Activated T-cell treated with anti-CD3 and anti-CD28 coated beads, Interleukin-2, amount 50 U/mL, for 48 hours (primary cell): ENCODE measurements around the gene ATP2B1.

ENCODE experiments used
- DNase-seq, 2 experiments: peaks; one replicate each; pipeline ENCODE4 v3.0.0-alpha.2; 2020

Gene ATP2B1

DNA sequence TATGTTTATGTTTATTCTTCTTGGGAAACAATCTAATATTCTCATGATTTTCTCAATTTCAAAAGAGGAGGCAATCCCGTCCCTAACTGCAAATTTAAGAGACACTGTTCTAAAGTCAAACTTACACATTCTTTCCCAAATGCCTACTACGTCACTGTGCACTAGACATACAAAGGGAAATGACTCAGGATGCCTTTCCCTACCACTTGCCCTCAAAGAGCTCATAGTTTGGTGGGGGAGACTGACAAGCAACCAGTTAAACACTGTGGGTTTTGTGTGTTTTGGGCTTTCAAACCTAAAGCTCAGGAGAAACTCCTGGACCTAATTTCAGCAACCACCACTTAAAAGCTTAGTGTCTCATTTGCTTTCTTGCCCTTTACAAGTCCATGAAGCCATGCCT is 58.4 kb downstream of the ATP2B1 start:
- DNase-seq, result no peak

DNA sequence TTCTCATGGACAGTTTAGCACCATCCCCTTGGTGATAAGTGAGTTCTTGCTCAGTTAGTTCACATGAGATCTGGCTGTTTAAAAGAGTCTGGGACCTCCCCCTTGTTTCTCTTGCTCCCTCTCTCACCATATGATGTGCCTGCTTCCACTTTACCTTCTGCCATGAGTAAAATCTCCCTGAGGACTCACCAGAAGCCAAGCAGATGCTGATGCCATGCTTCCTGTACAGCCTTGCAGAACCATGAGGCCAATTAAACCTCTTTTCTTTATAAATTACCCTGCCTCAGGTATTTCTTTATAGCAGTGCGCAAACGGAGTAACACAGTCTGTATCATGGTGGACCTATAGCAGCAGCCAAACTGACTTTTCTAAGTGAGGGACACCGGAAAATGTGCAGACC is 58.8 kb downstream of the ATP2B1 start:
- DNase-seq, result no peak

DNA sequence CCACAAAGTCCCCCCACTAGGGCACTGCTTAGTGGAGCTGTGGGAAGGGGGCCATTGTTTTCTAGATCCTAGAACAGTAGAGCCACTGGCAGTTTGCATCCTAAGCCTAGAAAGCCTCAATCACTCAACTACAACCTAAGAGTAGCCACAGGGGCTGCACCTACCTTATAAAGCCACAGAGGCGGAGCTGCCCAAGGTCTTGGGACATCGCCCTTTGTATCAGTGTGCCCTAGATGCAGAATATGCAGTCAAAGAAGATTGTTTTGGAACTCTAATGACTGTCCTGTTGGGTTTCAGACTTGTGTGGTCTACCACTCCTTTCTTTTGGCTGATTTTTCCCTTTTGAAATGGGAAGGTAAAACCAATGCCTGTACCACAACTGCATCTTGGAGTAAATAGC is 59.5 kb downstream of the ATP2B1 start:
- no peak for DNase-seq

DNA sequence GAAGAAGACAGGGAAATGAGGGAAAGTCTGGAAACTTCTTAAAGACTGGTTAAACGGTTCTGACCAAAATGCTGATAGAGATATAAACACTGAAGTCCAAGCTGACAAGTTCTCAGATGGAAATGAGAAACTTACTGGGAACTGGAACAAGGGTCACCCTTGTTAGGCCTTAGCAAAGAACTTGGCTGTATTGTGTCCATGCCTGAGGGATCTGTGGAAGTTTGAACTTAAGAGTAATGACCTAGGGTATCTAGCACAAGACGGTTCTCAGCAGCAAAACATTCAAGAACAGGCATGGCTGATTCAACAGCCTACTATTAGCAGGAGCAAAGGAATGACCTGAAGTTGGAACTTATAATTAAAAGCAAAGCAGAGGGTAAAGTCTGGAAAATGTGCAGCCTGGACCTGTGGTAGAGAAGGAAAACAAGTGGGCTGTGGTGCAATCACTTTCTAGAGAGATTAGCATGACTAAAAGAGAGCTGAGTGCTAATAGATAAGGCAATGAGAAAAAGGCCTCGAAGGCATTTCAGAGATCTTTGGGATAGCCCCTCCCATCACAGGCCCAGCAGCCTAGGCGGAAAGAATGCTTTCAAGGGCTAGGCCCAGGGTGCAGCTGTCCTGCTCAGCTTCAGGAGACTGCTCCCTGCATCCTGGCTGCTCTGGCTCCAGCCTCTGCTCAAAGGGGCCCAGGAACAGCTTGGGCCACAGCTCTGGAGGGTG is 60.3 kb downstream of the ATP2B1 start:
- DNase-seq, result no peak

DNA sequence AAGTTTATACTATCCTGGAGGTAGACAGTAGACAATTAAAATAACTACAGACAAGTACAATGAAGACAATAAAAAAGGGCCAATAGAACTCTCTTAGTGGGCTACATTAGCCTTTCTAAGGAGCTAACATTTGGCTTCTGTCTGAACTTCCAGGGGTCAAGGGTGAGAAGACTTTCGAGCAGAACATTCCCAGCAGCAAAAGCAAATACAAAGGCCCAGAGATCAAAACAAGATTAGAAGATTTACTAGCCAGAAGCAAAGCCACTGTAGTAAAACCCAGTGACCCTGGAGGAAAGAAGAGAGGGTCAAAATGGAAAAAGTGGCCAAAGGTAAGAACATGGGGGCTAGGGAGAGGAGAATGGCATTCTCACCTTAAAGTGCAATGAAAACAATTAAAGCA is 63.2 kb downstream of the ATP2B1 start:
- DNase-seq, result no peak

DNA sequence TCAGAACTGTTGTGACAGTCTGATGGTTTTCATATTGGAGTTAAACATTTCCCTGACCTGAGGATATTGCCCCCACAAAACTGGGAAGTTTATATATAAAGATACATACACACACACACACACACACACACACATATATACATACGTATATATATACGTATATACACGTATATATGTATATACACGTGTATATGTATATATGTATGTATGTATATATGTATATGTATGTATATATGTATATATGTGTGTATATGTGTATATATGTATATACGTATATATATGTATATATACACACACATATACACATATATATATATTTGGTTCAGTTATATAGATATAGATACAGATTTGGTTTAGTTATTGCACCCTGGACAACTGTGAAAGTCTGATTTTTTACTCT is 65.7 kb downstream of the ATP2B1 start:
- no peak for DNase-seq

DNA sequence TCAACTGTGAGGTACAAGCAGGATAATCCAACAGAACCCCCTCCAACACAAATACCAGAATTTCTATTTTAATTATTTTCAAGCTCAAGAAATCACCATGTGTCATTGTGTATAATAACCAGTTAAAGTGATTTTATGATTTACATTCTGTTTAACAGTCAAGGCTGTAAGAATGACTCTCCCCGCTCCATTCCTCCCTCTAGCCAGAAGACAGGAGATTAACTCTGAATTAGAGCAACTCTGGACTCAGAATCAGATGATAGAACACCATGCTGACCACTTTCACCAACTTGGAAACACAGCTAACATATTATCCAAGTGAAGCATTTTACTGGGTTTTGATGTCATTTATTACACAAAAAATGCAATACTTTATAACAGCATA is 71.9 kb downstream of the ATP2B1 start:
- DNase-seq, result no peak

DNA sequence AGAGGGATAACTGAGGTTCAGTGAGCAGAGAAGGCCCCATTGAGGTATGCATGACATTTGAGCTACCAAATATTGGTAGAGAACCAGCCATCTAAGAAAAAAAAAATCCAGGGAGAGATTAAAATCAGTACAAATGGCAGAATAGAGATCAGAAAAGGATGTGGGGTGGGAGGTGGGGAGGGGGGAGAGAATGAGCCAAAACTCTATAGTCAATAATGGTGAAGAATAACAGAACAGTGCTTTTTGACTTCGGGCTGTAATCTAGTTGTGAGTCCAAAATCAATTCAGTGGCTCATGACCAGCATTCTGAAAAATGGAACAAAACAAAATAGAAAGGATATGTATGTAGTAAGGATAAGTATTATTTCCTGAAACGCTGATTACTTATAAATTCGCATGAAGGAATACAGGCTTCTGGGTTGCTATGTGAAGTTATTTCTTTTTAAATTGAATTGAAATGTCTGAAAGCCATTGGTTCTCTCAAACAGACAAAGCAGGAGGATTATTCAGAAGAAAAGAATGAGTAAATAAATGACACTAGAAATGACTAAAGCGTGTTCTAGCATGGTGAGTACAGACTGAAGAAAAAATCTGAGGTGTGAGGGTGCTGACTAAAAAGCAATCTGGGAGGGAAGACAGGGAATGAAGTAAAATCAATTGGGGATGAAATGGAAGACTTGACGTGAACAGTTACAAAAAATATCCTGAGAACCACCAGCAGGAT is 72.4 kb downstream of the ATP2B1 start:
- no peak for DNase-seq

DNA sequence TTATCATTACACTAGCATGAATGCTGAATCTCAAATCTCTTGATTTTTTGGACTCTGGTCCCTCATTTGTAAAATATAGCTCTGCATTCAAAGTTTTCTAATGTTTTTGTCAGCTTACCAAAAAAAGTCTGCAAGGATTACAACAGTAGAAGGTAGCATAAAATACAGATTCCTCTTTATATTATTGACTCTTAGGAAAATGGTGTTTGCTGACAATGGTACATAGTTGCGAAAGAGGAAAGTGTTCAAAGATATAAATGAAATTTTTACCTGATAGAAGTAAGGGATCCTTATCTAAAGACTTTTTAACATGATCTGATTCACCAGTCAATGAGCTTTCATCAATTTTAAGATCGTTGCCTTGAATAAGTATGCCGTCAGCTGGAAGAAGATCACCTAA is 74.1 kb downstream of the ATP2B1 start:
- DNase-seq, result no peak

DNA sequence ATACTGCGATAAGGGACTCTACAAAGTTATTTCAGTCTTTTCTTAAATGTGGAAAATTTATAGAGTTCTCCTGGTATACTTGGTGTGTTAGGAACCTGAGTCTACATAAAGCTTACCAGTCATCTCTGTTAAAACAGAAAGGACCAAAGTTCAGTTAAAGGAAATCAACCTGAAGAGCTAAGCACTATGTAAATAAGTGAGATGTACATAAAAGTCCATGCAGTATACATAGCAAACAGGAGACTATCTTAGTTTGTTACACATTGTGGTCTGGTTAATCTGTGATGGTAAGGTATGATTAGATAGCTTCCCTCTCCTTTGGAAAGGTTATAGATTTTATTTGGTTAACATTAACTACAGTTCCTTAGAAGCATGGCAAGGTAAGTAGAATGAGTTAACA is 75.9 kb downstream of the ATP2B1 start:
- no peak for DNase-seq

DNA sequence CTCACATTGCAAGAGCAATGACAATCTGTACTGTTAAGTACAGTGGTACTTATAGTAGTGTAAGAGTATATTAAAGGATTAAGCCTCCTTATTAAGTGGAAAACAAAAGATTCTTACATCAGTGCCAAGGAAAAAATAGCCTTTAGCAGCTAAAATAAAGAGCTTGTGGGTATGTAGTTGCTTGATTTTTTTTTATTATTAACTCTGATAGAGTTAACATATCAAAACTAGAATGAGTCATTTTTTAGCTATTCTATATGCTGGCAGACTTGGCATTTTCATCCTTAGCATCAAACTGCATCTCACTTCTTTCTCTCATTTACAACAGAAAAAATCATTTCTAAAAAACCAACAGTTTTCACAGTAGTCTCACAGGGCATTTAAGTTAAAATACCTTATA is 86.5 kb downstream of the ATP2B1 start:
- DNase-seq, result no peak

DNA sequence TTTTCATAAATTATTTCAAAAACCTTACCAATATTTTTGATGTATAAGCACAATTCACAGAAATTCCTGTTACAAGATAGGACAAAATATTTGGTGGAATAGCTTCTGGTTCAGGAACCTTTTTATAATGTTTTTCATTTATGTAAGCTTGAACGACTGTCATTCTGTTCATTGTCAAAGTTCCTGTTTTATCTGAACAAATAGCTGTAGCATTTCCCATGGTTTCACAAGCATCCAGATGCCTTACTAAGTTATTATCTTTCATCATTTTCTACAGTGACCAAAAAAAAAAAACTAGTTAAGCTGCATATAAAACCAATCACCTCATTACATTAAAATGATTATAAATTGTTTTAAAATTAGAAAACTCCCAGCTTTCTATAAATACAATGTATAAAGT is 87.1 kb downstream of the ATP2B1 start:
- no peak for DNase-seq

DNA sequence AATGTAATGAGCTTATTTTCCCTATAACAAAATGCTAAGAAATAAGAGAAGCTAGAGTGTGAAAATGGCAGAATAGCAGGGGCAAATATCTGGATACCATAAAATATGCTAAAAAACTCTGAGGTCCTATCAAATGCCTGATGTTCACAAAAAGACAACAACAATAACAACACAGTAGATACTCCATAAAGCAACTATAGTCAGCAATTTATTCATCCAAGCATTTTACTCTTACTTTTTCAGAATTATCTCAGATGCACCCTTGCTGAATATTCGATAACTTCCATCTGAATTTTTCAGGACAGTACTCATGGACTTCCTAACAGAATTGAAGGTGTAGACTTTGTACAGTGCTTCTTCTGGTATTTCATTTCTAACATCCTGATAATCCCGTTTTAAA is 88.9 kb downstream of the ATP2B1 start:
- no peak for DNase-seq

DNA sequence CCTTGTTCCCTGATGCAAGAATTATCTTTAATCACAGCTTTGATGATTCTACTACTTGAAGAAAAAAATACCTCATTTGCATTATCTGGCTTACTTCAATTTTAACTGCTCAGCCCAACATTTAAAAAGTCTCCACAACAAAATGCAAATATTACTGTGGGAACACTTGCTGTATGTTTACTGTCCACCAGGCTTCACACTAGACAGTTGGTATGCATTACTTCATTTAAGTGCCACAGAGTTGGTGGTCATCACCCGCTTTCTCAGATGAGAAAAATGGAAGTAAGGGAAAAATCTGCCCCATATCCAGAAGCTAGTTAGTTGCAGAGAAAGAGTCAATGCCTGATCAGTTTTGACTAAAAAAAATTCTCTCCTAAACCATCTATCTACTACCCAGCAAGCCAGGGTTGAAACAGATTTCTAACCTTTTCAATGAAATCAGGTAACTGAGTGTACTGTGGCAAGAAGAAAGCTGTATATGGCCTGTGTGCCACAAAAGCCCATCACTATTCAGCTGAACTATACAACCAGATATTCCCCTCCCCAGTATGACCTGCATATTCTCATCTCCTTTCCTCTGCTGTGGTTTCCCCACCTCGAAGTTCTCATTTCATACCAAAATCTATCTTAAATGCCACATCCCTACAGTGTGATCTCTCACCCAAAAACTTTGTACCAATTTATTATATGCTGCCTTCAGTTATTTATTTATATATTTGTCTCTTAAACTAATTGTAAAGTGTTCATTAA is 90.3 kb downstream of the ATP2B1 start:
- DNase-seq, result no peak

DNA sequence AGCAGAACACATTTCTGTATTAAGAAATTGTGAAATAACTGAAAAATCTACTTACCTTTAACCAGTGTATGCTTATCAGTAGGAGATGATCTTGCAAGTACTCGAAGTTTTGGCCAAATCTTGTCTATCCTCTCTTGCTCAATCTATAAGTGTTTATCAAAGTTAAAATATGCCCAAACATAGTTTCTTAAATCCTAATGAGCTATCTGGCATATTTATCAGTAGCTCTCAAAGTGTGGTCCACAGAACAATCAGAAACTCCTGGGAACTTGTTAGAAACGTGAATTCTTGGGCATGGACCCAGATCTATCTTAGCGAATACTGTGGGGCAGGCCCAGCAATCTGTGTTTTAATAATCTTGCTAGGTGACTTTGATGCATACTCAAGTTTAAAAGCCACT is 98.3 kb downstream of the ATP2B1 start:
- DNase-seq, result no peak

DNA sequence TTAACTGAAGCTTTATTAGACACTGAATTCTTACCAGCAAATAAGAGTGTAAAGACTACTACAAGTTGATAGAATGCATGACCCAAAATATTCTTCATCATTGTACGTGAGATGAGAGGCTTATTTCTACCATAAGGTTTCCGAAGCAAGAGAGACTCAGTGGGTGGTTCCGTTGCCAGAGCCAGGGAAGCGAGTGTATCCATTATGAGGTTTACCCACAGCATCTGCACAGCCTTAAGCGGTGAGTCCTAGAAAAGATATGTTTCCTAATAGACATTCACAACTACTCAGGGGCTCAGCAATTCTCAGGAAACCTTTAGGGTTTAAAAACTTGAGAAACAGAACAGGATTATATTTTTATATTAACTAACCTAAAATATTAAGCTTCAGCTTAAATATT is 105.0 kb downstream of the ATP2B1 start:
- DNase-seq, result no peak

DNA sequence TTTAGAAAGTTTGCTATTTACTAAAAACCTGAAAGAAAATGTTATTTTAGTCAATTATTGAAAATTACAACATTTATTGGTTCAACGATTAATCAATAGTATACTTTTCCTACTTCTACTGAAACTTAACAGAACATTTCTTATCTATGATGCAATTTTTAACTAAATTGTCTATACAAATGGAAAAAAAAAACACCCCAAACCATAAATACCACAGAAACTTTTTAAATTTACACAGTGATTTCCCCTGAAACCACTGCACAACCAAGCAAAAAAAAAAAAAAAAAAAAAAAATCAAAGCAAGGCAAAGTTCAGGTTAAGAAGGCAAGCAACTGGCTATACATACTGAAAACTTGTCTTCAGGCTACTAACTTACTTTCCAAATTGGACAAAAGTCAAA is 110.9 kb downstream of the ATP2B1 start:
- no peak for DNase-seq

DNA sequence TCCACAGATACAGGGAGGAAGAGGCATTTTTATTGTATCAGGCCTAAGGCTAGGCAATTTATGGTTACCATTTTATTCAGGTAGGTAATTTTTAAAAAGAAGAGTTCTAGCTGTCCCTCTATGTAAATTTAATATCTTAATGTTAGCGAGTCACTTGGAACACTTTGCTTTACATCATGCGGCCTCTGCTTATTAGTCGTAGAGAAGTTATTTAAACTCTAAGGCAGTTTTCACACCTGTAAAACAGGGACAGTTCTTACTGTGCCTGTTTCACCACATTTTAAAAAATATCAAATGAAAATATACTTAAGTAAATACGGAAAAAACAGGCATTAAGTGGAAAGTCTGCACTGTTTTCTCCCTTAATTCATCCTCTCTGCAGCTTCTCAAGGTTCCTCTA is 111.4 kb downstream of the ATP2B1 start:
- no peak for DNase-seq

DNA sequence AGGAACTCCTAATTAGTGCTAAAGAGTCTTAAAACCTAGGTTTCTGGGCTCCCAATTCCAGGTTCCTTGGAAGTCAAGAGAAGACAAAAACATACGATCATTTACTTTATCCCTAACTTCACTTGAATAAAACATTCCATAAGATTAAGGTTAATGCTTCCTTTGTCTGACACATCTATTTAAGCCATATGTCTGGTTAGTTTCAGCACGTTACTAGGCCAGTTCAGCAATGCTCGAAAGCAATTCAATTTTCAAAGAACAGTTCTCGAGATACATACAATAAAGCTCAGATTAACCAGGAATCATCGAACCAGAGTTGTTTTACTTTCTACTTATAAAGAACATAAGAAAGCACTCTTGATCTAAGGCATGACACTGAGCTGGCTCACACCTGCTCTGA is 114.8 kb downstream of the ATP2B1 start:
- DNase-seq, result no peak

DNA sequence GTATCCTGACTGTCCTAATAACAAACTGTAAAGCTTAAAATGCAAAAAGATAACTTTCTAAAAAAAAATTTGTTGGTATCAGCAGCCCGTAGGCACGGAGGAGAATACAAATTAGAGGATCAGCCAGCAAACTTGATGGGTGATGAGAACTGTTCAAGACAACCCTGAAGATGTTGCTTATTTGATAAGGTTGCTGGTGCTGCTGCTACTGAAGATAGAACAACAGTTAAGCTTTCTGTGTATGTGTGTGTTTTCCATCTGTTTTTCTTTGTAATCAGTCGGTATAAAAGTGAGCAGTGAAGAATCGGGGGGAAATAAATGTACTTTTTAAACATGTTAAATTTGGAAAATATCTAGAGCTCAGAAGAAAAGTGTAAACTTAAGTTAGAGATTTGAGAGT is 115.4 kb downstream of the ATP2B1 start:
- DNase-seq, result no peak

DNA sequence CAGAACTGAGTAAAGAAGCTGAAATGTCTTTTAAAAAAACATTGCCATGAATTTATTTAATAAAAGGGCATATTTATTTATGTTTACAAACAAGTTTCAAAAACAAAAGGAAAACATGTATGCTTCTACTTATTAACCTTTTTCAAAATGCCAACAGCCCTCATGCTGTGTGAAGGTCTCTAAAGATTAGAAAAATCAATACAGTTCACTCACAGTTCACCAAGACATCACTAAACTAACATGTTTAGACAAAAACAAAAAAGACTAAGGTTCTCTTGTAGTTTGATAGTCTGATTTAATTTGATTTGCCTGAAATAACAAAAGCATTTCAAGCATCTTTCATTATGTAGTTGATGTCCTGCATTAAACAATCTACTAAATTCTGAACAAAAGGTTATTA is 118.9 kb downstream of the ATP2B1 start:
- DNase-seq, result no peak

DNA sequence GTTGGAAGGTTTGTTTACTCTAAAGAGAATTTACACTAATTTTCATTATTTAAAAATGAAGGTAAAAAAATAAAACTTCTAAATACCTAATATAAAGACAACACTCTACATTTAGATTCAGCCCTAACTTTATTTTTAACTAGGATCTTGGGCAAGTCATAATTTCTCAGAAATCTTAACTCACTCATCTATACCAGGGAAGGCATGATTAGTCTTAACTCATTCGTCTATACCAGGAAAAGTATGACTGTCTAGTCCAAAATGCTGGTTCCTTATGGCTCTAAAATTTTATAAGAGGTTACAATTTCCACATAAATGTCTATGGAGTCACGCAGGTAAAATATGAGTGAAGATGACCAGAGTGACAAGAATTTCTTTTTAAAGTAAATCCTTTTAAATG is 130.1 kb downstream of the ATP2B1 start:
- no peak for DNase-seq

DNA sequence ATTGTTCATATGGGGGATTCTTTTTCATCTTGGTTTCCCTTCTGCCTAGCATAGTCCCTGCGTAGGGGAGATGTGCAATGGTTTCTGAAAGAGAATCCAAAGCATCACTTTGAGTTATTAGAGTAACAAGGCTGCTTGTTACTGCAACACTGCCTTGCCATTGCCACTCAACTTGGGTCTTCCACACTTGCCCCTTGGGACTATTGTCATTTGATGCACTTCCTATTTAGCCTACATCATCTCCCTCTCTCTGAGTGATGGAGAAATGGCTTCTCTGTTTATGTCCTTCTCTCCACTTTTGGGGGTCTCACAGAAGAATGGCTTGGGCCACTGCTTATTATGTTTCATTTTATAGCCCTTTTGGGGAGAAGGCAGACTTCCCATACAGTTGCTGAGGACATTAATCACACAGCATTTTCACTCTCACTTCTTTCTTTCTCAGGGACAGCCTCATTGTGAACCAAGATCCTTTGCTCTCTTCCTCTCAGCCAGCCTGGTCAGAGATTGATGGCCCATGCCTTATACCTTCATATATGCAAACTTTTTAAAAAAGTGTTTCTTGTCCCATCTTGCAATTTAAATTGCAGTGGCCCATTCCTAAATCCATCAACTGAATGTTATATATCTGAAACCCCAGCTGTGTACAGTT is 131.9 kb downstream of the ATP2B1 start:
- DNase-seq, result no peak

DNA sequence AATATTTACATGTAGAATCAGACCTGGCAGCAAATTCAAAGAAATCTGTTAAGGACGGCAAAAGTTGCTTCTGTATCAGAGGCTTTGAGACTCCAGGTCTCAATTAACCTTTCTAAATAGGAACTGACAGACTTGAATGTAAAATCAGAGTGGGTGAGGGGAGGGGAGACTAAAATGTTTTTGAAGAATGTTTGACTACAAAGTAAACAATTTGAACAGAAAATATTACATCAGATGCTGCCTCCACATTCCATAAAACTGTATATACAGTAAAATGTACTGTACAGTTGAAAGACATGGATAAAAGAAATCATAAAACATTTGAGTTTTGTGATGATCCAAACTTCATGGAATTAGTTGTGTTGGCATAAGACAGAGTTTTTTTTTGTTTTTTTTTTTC is 133.3 kb downstream of the ATP2B1 start:
- no peak for DNase-seq
